HCT116 (cell line): ENCODE data around the gene FZR1. TPM values are rescaled to one million over a fixed set of nuclear protein-coding genes. Genes with fewer than 3 reads are reported as not detected.
"Not testable (repeated sequence)": the region's sequence is repeated elsewhere in the genome, so short reads cannot be mapped to it uniquely, and the experiment has no call there.

Experiments used
- ATAC-seq: fragments of 200-7000 bp; cut with Tn5 transposase; 2 replicates; pipeline ENCODE4 v1.9.1; 2020; ENCODE audit warnings: mild to moderate bottlenecking, moderate library complexity
- BruUV-seq: library from RNA; stranded (reverse); fragments of 400-500 nt; replicated peaks from 2 replicates; lab custom pipeline; 2021; lab: Mats Ljungman, UMichigan
- CTCF ChIA-PET: fragments of 300-600 bp; sonication (Branson Sonifier 250); formaldehyde crosslinking; loops from one replicate; lab custom pipeline; 2021; ENCODE audit warnings: antibody characterized with exemption; lab: Charles Lee
- POLR2A ChIA-PET: fragments of 300-600, 350-600 bp; sonication (Branson Sonifier 250); formaldehyde crosslinking; loops from one replicate; lab custom pipeline; 2021; ENCODE audit warnings: antibody characterized with exemption; lab: Charles Lee
- RAD21 ChIA-PET, 2 experiments: fragments of 300-600 bp; sonication (Branson Sonifier 250); formaldehyde crosslinking; loops; one replicate each; lab custom pipeline; 2023; ENCODE audit warnings: low total read pairs in 2 of 2; ENCODE audit not compliant: uncharacterized antibody in 2 of 2, unreplicated experiment in 2 of 2, low non-redundant PET in 1 of 2; lab: Charles Lee
- DNase-seq: peaks from one replicate; pipeline ENCODE4 v3.0.0-alpha.2; 2010; ENCODE audit warnings: low read depth, low spot score
- H2AFZ ChIP-seq: fragments of 200-600 bp; shearing (Covaris generic), sonication (generic); 2 replicates; pipeline ENCODE4 v1.6.1; 2017; ENCODE audit warnings: low read depth, mixed run types, mixed read lengths, antibody characterized with exemption, low read length; ENCODE audit not compliant: poor library complexity, severe bottlenecking
- H3K27ac ChIP-seq: 2 replicates; pipeline ENCODE4 v1.5.1; 2012; ENCODE audit warnings: low read depth, low read length
- H3K27me3 ChIP-seq: fragments of 200-600 bp; sonication (generic); 2 replicates; pipeline ENCODE4 v1.6.1; 2016; ENCODE audit warnings: mixed run types, low read length, mixed read lengths; ENCODE audit not compliant: insufficient read depth
- H3K36me3 ChIP-seq, 2 experiments: fragments of 200-500 bp in 1 of 2; fragments of 200-600 bp in 1 of 2; sonication (Bioruptor generic) in 1 of 2; sonication (generic) in 1 of 2; 2 replicates each; pipeline versions ENCODE4 v1.5.1 to v1.6.1; 2014 to 2016; ENCODE audit warnings: low read length in 2 of 2, inconsistent platforms in 1 of 2, mixed read lengths in 1 of 2, mixed run types in 1 of 2; ENCODE audit not compliant: insufficient read depth in 2 of 2, control insufficient read depth in 1 of 2
- H3K4me1 ChIP-seq, 2 experiments: fragments of 200-600 bp in 1 of 2; sonication (generic) in 1 of 2; 2 replicates each; pipeline versions ENCODE4 v1.5.1 to v1.6.1; 2012 to 2017; ENCODE audit warnings: low read length in 2 of 2, inconsistent platforms in 1 of 2, mild to moderate bottlenecking in 1 of 2, mixed read lengths in 1 of 2, mixed run types in 1 of 2, moderate library complexity in 1 of 2; ENCODE audit not compliant: insufficient read depth in 2 of 2, control insufficient read depth in 1 of 2
- H3K4me2 ChIP-seq: fragments of 200-600 bp; sonication (generic); 2 replicates; pipeline ENCODE4 v1.6.1; 2017; ENCODE audit warnings: mixed run types, low read length, mixed read lengths
- H3K4me3 ChIP-seq, 2 experiments: fragments of 200-600 bp in 1 of 2; sonication (generic) in 1 of 2; replicated peaks in 1 of 2; 2 replicates each; pipeline ENCODE4 v1.5.1; 2011 to 2016; ENCODE audit warnings: low read length in 2 of 2, control low read depth in 1 of 2, low read depth in 1 of 2, mild to moderate bottlenecking in 1 of 2, mixed read lengths in 1 of 2, mixed run types in 1 of 2
- H3K79me2 ChIP-seq: fragments of 200-600 bp; sonication (generic); 2 replicates; pipeline ENCODE4 v1.6.1; 2017; ENCODE audit warnings: mild to moderate bottlenecking, mixed run types, low read length, moderate library complexity, mixed read lengths; ENCODE audit not compliant: insufficient read depth
- H3K9ac ChIP-seq: fragments of 200-600 bp; sonication (generic); 2 replicates; pipeline ENCODE4 v1.6.1; 2016; ENCODE audit warnings: low read length, mixed read lengths
- H3K9me2 ChIP-seq: fragments of 200-600 bp; sonication (generic), shearing (Covaris generic); 2 replicates; pipeline ENCODE4 v1.6.1; 2017; ENCODE audit warnings: mixed run types, mild to moderate bottlenecking, moderate library complexity; ENCODE audit not compliant: insufficient read depth
- H3K9me3 ChIP-seq, 2 experiments: fragments of 200-500 bp in 1 of 2; fragments of 200-600 bp in 1 of 2; sonication (Bioruptor generic) in 1 of 2; sonication (generic) in 1 of 2; 2 replicates each; pipeline ENCODE4 v1.6.1; 2014 to 2017; ENCODE audit warnings: low read length in 2 of 2, mixed read lengths in 2 of 2, inconsistent platforms in 1 of 2, low read depth in 1 of 2, mild to moderate bottlenecking in 1 of 2, mixed run types in 1 of 2, moderate library complexity in 1 of 2; ENCODE audit not compliant: control insufficient read depth in 1 of 2, insufficient read depth in 1 of 2
- H4K20me1 ChIP-seq: fragments of 200-600 bp; sonication (generic), shearing (Covaris generic); 2 replicates; pipeline ENCODE4 v1.6.1; 2017; ENCODE audit warnings: mixed run types, mild to moderate bottlenecking, moderate library complexity; ENCODE audit not compliant: insufficient read depth
- intact Hi-C: fragments of 100-400 bp; cut with micrococcal nuclease; formaldehyde crosslinking; loops from 2 replicates; pipeline ENCODE4 v1.10.0; 2022
- total RNA-seq: library from RNA; stranded (reverse); gene quantifications from one replicate; pipeline ENCODE4 v1.2.1, GENCODE V29; 2021; ENCODE audit not compliant: unreplicated experiment

The FZR1 gene
- total RNA-seq, 1 experiment from 2014 or later, result 60.3 TPM

DNA sequence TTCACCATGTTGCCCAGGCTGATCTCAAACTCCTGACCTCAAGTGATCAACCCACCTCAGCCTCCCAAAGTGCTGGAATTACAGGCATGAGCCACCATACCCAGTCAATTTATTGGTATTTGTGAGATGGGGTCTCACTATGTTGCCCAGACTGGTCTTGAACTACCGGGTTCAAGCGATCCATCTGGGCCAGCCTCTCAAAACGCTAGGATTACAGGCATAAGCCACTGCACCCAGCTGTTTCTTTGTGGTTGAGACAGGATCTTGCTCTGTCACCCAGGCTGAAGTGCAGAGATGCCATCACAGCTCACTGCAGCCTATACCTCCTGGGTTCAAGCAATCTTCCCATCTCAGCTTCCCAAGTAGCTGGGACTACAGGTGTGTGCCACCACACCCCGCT lies 75.7 kb downstream of the FZR1 start:
- DNase-seq, H3K36me3 ChIP-seq, H2AFZ ChIP-seq, CTCF ChIA-PET, H3K9ac ChIP-seq, H3K9me2 ChIP-seq, H3K27me3 ChIP-seq, H4K20me1 ChIP-seq, H3K9me3 ChIP-seq, ATAC-seq, H3K27ac ChIP-seq, POLR2A ChIA-PET, H3K4me3 ChIP-seq, intact Hi-C loops, RAD21 ChIA-PET, BruUV-seq, H3K4me2 ChIP-seq, H3K79me2 ChIP-seq: not testable (repeated sequence)
- H3K4me1 ChIP-seq, result peaks cover 5 to 40% of the 10 kb centered on the region in 2 experiments

DNA sequence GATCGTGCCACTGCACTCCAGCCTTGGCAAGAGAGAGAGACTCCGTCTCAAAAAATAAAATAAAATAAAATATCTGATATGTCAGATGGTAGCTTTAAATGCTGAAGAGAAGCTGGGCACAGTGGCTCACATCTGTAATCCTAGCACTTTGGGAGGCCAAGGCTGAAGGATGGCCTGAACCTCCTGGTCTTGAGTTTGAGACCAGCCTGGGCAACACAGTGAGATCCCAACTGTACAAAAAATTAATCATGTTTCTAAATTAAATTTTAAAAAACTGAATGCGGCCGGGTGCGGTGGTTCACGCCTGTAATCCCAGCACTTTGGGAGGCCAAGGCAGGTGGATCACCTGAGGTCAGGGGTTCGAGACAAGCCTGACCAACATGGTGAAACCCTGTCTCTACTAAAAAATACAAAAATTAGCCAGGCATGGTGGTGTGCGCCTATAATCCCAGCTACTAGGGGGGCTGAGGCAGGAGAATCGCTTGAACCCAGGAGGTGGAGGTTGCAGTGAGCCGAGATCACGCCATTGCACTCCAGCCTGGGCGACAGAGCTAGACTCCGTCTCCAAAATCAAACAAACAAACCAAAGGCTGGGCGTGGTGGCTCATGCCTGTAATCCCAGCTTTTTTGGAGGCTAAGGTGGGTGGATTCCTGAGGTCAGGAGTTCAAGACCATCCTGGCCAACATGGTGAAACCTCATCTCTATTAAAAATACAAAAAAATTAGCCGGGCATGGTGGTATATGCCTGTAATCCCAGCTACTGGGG lies 78.1 kb downstream of the FZR1 start:
- DNase-seq, H3K9me3 ChIP-seq, H3K36me3 ChIP-seq, H3K4me3 ChIP-seq, CTCF ChIA-PET, H3K27ac ChIP-seq, intact Hi-C loops, H4K20me1 ChIP-seq, H3K9me2 ChIP-seq, BruUV-seq, H3K27me3 ChIP-seq, H3K4me2 ChIP-seq, H3K9ac ChIP-seq, ATAC-seq, H3K79me2 ChIP-seq, H2AFZ ChIP-seq: not testable (repeated sequence)
- RAD21 ChIA-PET, result interaction anchor here in 1 of 2 experiments (0.7 kb wide), 1 partner anchor 16 kb away, joined by 3 read pairs; no protein-coding TSS in a partner anchor
- POLR2A ChIA-PET, result interaction anchor here (0.7 kb wide), 1 partner anchor 123 kb away, joined by 4 read pairs; no protein-coding TSS in a partner anchor
- peaks cover 5 to 26% of the 10 kb centered on the region in 2 experiments for H3K4me1 ChIP-seq
